Breast epithelium (tissue), 3 donors: ENCODE data around the gene ARFIP1.

ENCODE experiments used
- POLR2A ChIP-seq: fragments of 450-650 bp; IDR thresholded peaks from one replicate; pipeline ENCODE4 v1.6.1; 2016; ENCODE audit warnings: antibody characterized with exemption, mild to moderate bottlenecking, moderate library complexity
- POLR2AphosphoS5 ChIP-seq, 3 donors: sonication (generic); formaldehyde crosslinking; IDR thresholded peaks; one replicate each; pipeline ENCODE4 v1.6.1; 2017; ENCODE audit warnings: antibody characterized with exemption in 3 of 3
- TF ChIP-seq, protein P1 (sequence below), 3 donors: fragments of 450-650 bp; IDR thresholded peaks; one replicate each; pipeline ENCODE4 v1.5.1; 2016 to 2017; ENCODE audit warnings: antibody characterized with exemption in 3 of 3, mild to moderate bottlenecking in 3 of 3, moderate library complexity in 3 of 3

- TF ChIP-seq, protein P1, sequence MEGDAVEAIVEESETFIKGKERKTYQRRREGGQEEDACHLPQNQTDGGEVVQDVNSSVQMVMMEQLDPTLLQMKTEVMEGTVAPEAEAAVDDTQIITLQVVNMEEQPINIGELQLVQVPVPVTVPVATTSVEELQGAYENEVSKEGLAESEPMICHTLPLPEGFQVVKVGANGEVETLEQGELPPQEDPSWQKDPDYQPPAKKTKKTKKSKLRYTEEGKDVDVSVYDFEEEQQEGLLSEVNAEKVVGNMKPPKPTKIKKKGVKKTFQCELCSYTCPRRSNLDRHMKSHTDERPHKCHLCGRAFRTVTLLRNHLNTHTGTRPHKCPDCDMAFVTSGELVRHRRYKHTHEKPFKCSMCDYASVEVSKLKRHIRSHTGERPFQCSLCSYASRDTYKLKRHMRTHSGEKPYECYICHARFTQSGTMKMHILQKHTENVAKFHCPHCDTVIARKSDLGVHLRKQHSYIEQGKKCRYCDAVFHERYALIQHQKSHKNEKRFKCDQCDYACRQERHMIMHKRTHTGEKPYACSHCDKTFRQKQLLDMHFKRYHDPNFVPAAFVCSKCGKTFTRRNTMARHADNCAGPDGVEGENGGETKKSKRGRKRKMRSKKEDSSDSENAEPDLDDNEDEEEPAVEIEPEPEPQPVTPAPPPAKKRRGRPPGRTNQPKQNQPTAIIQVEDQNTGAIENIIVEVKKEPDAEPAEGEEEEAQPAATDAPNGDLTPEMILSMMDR (IDR thresholded peaks at IDR 0.05), result no peak
- no peak for TF ChIP-seq POLR2A
- TF ChIP-seq POLR2AphosphoS5 (IDR thresholded peaks at IDR 0.05), result no peak
Measured at GRCh38 chr4:152780267-152780778, 569 bp downstream of the ARFIP1 start.
